ENCODE measurements around the gene MGLL.

Gene MGLL

DNA sequence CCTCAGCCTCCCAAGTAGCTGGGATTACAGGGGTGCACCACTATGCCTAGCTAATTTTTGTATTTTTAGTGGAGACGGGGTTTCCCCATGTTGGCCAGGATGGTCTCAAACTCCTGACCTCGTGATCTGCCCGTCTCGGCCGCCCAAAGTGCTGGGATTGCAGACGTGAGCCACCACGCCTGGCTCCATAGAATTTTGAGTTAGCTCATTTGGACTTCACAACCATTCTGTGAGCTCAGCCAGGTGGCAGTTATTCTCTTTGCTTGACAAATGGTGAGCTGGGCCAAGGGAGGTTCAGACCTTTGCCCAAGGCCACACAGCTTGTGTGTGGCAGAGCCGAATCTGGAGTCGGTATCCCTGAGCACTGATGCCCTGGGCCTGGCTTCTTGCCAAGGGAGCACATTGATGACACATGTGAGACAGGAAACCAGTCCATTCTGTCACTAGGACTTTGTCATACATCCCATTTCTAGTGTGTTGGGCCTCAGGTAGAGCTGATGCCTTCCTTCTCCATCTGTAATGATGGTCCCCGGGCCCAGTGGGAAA lies 175.7 kb downstream of the MGLL start:
- Histone ChIP-seq H3K4me3 (ENCODE audit: low read length) (no peak overlapping the region), H3K4me1 (ENCODE audit: control insufficient read depth, low read depth, low read length) (no peaks in the 10 kb centered on the region), H4K8ac (ENCODE audit: low read depth, low read length) (no peak overlapping the region), H3K4me2 (ENCODE audit: low read length) (no peak overlapping the region), H2BK120ac (ENCODE audit: low read depth, low read length) (no peak overlapping the region), H3K79me1 (ENCODE audit: low read length) (no peaks in the 10 kb centered on the region), H3K56ac (ENCODE audit: low read length) (no peak overlapping the region), H2AK5ac (ENCODE audit: low read length) (no peak overlapping the region), H3K27ac (ENCODE audit: low read depth, low read length) (no peak overlapping the region), H3K79me2 (ENCODE audit: control insufficient read depth, insufficient read depth, low read length) (no peaks in the 10 kb centered on the region), H3K18ac (ENCODE audit: low read length) (no peak overlapping the region), H3K4ac (ENCODE audit: low read depth, low read length) (no peak overlapping the region), H3K36me3 (ENCODE audit: control insufficient read depth, insufficient read depth, low read length) (no peaks in the 10 kb centered on the region), H3K23ac (ENCODE audit: low read length) (no peak overlapping the region), H4K5ac (ENCODE audit: low read length) (no peak overlapping the region), H3K9ac (ENCODE audit: low read length) (no peak overlapping the region), H2BK15ac (replicated peaks; ENCODE audit: low read depth) (no peak overlapping the region), H2BK5ac (ENCODE audit: low read length) (no peak overlapping the region), H3K27me3 (ENCODE audit: insufficient read depth, low read length, poor library complexity) (no peaks in the 10 kb centered on the region)
- WGBS (ENCODE audit: extremely low coverage, insufficient coverage, low lambda C conversion rate), result no CpG with 5 or more reads among the region's 10 CpGs
- DNase-seq, result no peak

- no peak overlapping the region for H2AK5ac ChIP-seq (ENCODE audit: low read length)
- H3K18ac ChIP-seq (ENCODE audit: low read length), result no peak overlapping the region
- H3K4me3 ChIP-seq (ENCODE audit: low read length), result no peak overlapping the region
- no peaks in the 10 kb centered on the region for H3K27me3 ChIP-seq (ENCODE audit: insufficient read depth, low read length, poor library complexity)
- no peak overlapping the region for H3K9ac ChIP-seq (ENCODE audit: low read length)
- no peaks in the 10 kb centered on the region for H3K79me1 ChIP-seq (ENCODE audit: low read length)
- no peak overlapping the region for H3K23ac ChIP-seq (ENCODE audit: low read length)
- H3K4me1 ChIP-seq (ENCODE audit: control insufficient read depth, low read depth, low read length), result no peaks in the 10 kb centered on the region
- no peak overlapping the region for H3K4me2 ChIP-seq (ENCODE audit: low read length)
- WGBS (ENCODE audit: extremely low coverage, insufficient coverage, low lambda C conversion rate), result no CpG with 5 or more reads among the region's 8 CpGs
- H4K8ac ChIP-seq (ENCODE audit: low read depth, low read length), result no peak overlapping the region
- no peak overlapping the region for H2BK5ac ChIP-seq (ENCODE audit: low read length)
- H2BK120ac ChIP-seq (ENCODE audit: low read depth, low read length), result no peak overlapping the region
- no peak overlapping the region for H4K5ac ChIP-seq (ENCODE audit: low read length)
- no peaks in the 10 kb centered on the region for H3K36me3 ChIP-seq (ENCODE audit: control insufficient read depth, insufficient read depth, low read length)
- DNase-seq, result no peak
- no peaks in the 10 kb centered on the region for H3K79me2 ChIP-seq (ENCODE audit: control insufficient read depth, insufficient read depth, low read length)
- H3K27ac ChIP-seq (ENCODE audit: low read depth, low read length), result no peak overlapping the region
- no peak overlapping the region for H2BK15ac ChIP-seq (replicated peaks; ENCODE audit: low read depth)
- no peak overlapping the region for H3K4ac ChIP-seq (ENCODE audit: low read depth, low read length)
- H3K56ac ChIP-seq (ENCODE audit: low read length), result no peak overlapping the region
Observed at GRCh38 chr3:127645371-127646015, 176.8 kb downstream of the MGLL start.

- Histone ChIP-seq H3K9ac (ENCODE audit: low read length) (no peak overlapping the region), H3K56ac (ENCODE audit: low read length) (no peak overlapping the region), H3K4me1 (ENCODE audit: control insufficient read depth, low read depth, low read length) (no peaks in the 10 kb centered on the region), H3K79me1 (ENCODE audit: low read length) (no peaks in the 10 kb centered on the region), H2BK15ac (replicated peaks; ENCODE audit: low read depth) (no peak overlapping the region), H3K23ac (ENCODE audit: low read length) (no peak overlapping the region), H3K4me3 (ENCODE audit: low read length) (no peak overlapping the region), H4K8ac (ENCODE audit: low read depth, low read length) (no peak overlapping the region), H2AK5ac (ENCODE audit: low read length) (no peak overlapping the region), H3K27ac (ENCODE audit: low read depth, low read length) (no peak overlapping the region), H3K27me3 (ENCODE audit: insufficient read depth, low read length, poor library complexity) (no peaks in the 10 kb centered on the region), H2BK5ac (ENCODE audit: low read length) (no peak overlapping the region), H3K4ac (ENCODE audit: low read depth, low read length) (no peak overlapping the region), H3K4me2 (ENCODE audit: low read length) (no peak overlapping the region), H4K5ac (ENCODE audit: low read length) (no peak overlapping the region), H3K79me2 (ENCODE audit: control insufficient read depth, insufficient read depth, low read length) (no peaks in the 10 kb centered on the region), H2BK120ac (ENCODE audit: low read depth, low read length) (no peak overlapping the region), H3K18ac (ENCODE audit: low read length) (no peak overlapping the region), H3K36me3 (ENCODE audit: control insufficient read depth, insufficient read depth, low read length) (no peaks in the 10 kb centered on the region)
- DNase-seq, result no peak
- WGBS (ENCODE audit: extremely low coverage, insufficient coverage, low lambda C conversion rate), result no CpG with 5 or more reads among the region's 5 CpGs
Observed at GRCh38 chr3:127644641-127645370, 177.5 kb downstream of the MGLL start.

DNA sequence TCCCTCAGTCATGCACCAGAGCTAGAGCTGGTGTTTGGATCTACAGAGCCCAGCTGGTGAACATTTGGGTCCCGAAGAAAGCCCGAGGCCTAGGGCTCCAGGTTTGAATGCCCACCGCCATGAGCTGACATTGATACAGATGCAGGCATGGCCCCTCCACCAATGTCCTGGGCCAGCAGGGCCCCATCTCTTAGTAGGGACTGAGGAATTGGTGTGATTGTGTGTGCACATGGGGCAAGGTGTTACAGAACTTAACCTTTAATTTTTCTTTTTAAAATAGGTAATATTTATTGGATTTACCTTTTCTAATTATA lies 182.3 kb downstream of the MGLL start:
- Histone ChIP-seq H2BK120ac (ENCODE audit: low read depth, low read length) (no peak overlapping the region), H4K5ac (ENCODE audit: low read length) (no peak overlapping the region), H4K8ac (ENCODE audit: low read depth, low read length) (no peak overlapping the region), H3K18ac (ENCODE audit: low read length) (no peak overlapping the region), H3K36me3 (ENCODE audit: control insufficient read depth, insufficient read depth, low read length) (no peaks in the 10 kb centered on the region), H2BK15ac (replicated peaks; ENCODE audit: low read depth) (no peak overlapping the region), H2BK5ac (ENCODE audit: low read length) (no peak overlapping the region), H3K4me3 (ENCODE audit: low read length) (no peak overlapping the region), H3K4me1 (ENCODE audit: control insufficient read depth, low read depth, low read length) (no peaks in the 10 kb centered on the region), H3K4ac (ENCODE audit: low read depth, low read length) (no peak overlapping the region), H3K79me1 (ENCODE audit: low read length) (no peaks in the 10 kb centered on the region), H2AK5ac (ENCODE audit: low read length) (no peak overlapping the region), H3K23ac (ENCODE audit: low read length) (no peak overlapping the region), H3K27me3 (ENCODE audit: insufficient read depth, low read length, poor library complexity) (no peaks in the 10 kb centered on the region), H3K56ac (ENCODE audit: low read length) (no peak overlapping the region), H3K9ac (ENCODE audit: low read length) (no peak overlapping the region), H3K4me2 (ENCODE audit: low read length) (no peak overlapping the region), H3K79me2 (ENCODE audit: control insufficient read depth, insufficient read depth, low read length) (no peaks in the 10 kb centered on the region), H3K27ac (ENCODE audit: low read depth, low read length) (no peak overlapping the region)
- DNase-seq, result no peak
- no CpG with 5 or more reads among the region's 3 CpGs for WGBS (ENCODE audit: extremely low coverage, insufficient coverage, low lambda C conversion rate)

- Histone ChIP-seq H3K4me1 (ENCODE audit: control insufficient read depth, low read depth, low read length) (no peaks in the 10 kb centered on the region), H3K36me3 (ENCODE audit: control insufficient read depth, insufficient read depth, low read length) (no peaks in the 10 kb centered on the region), H2BK5ac (ENCODE audit: low read length) (no peak overlapping the region), H4K5ac (ENCODE audit: low read length) (no peak overlapping the region), H3K4ac (ENCODE audit: low read depth, low read length) (no peak overlapping the region), H3K27ac (ENCODE audit: low read depth, low read length) (no peak overlapping the region), H2BK15ac (replicated peaks; ENCODE audit: low read depth) (no peak overlapping the region), H4K8ac (ENCODE audit: low read depth, low read length) (no peak overlapping the region), H3K9ac (ENCODE audit: low read length) (no peak overlapping the region), H3K4me3 (ENCODE audit: low read length) (no peak overlapping the region), H3K79me1 (ENCODE audit: low read length) (no peaks in the 10 kb centered on the region), H3K4me2 (ENCODE audit: low read length) (no peak overlapping the region), H3K79me2 (ENCODE audit: control insufficient read depth, insufficient read depth, low read length) (no peaks in the 10 kb centered on the region), H2AK5ac (ENCODE audit: low read length) (no peak overlapping the region), H3K23ac (ENCODE audit: low read length) (no peak overlapping the region), H3K27me3 (ENCODE audit: insufficient read depth, low read length, poor library complexity) (no peaks in the 10 kb centered on the region), H2BK120ac (ENCODE audit: low read depth, low read length) (no peak overlapping the region), H3K56ac (ENCODE audit: low read length) (no peak overlapping the region), H3K18ac (ENCODE audit: low read length) (no peak overlapping the region)
- WGBS (ENCODE audit: extremely low coverage, insufficient coverage, low lambda C conversion rate), result no CpG with 5 or more reads among the region's 5 CpGs
- DNase-seq, result peak; percentile 52
Observed at GRCh38 chr3:127639173-127640041, 182.9 kb downstream of the MGLL start.

Measured in mesendoderm (in vitro differentiated cells).